Fibroblast of lung (primary cell): ENCODE results near the gene ZBTB40. TPM values are rescaled to one million over a fixed set of nuclear protein-coding genes. Genes with fewer than 3 reads are reported as not detected.

Experiments used
- DNase-seq, 2 donors: peaks; one replicate each; pipeline versions ENCODE4 v3.0.0 to v3.0.0-alpha.2; 2010; ENCODE audit warnings: low read depth in 2 of 2
- H2AFZ ChIP-seq: 2 replicates; pipeline ENCODE4 v1.5.1; 2012; ENCODE audit warnings: low read length, control low read depth, inconsistent platforms
- H3K27ac ChIP-seq: 2 replicates; pipeline ENCODE4 v1.5.1; 2011; ENCODE audit warnings: low read length, control low read depth; ENCODE audit not compliant: insufficient read depth
- H3K27me3 ChIP-seq: 2 replicates; pipeline ENCODE4 v1.5.1; 2011; ENCODE audit warnings: mild to moderate bottlenecking, low read length; ENCODE audit not compliant: control insufficient read depth, insufficient read depth
- H3K36me3 ChIP-seq: 2 replicates; pipeline ENCODE4 v1.5.1; 2011; ENCODE audit warnings: low read length; ENCODE audit not compliant: control insufficient read depth, insufficient read depth
- H3K4me1 ChIP-seq: 2 replicates; pipeline ENCODE4 v1.5.1; 2011; ENCODE audit warnings: low read length; ENCODE audit not compliant: control insufficient read depth, insufficient read depth; ENCODE audit errors: extremely low read depth
- H3K4me2 ChIP-seq: 2 replicates; pipeline ENCODE4 v1.5.1; 2011; ENCODE audit warnings: low read length, control low read depth; ENCODE audit not compliant: insufficient read depth; ENCODE audit errors: extremely low read depth
- H3K4me3 ChIP-seq, 4 experiments: fragments of 200-600 bp in 1 of 4; sonication (generic) in 1 of 4; replicated peaks in 1 of 4; 2 replicates each; pipeline ENCODE4 v1.5.1; 2011 to 2016; ENCODE audit warnings: low read length in 4 of 4, low read depth in 3 of 4, mild to moderate bottlenecking in 3 of 4, control low read depth in 2 of 4, inconsistent platforms in 1 of 4, mixed read lengths in 1 of 4; ENCODE audit not compliant: insufficient read depth in 1 of 4; ENCODE audit errors: control extremely low read depth in 1 of 4
- H3K79me2 ChIP-seq: 2 replicates; pipeline ENCODE4 v1.5.1; 2012; ENCODE audit warnings: mild to moderate bottlenecking, low read length, inconsistent platforms; ENCODE audit not compliant: control insufficient read depth, insufficient read depth
- H3K9ac ChIP-seq: 2 replicates; pipeline ENCODE4 v1.5.1; 2011; ENCODE audit warnings: mild to moderate bottlenecking, low read length, control low read depth; ENCODE audit not compliant: insufficient read depth
- H3K9me3 ChIP-seq: 2 replicates; pipeline ENCODE4 v1.5.1; 2012; ENCODE audit warnings: low read depth, low read length; ENCODE audit not compliant: control insufficient read depth, insufficient read depth
- H4K20me1 ChIP-seq: 2 replicates; pipeline ENCODE4 v1.5.1; 2011; ENCODE audit warnings: low read length; ENCODE audit not compliant: control insufficient read depth, insufficient read depth; ENCODE audit errors: extremely low read depth
- EZH2 ChIP-seq: IDR thresholded peaks from 2 replicates; pipeline ENCODE4 v1.5.1; 2012; ENCODE audit warnings: low read length, control low read depth, mild to moderate bottlenecking; ENCODE audit errors: missing control alignments
- polyA plus RNA-seq, 2 donors: library from polyadenylated mRNA; depleted of rRNA in 1 of 2; stranded (reverse) in 1 of 2; unstranded in 1 of 2; fragments of >200 nt; gene quantifications; 2 replicates each; pipeline ENCODE4 v1.2.1, GENCODE V29; 2011 to 2012; ENCODE audit warnings: missing spikeins in 1 of 2
- total RNA-seq: library from RNA; depleted of rRNA; stranded (reverse); fragments of >200 nt; gene quantifications from 2 replicates; pipeline ENCODE4 v1.2.1, GENCODE V29; 2014
- TF ChIP-seq, protein P1 (sequence below), 2 donors: IDR thresholded peaks in 1 of 2; conservative IDR thresholded peaks in 1 of 2; 1 replicate in 1 of 2; 2 replicates in 1 of 2; pipeline ENCODE4 v1.5.1; 2011 to 2012; ENCODE audit warnings: low read length in 2 of 2, control low read depth in 1 of 2, inconsistent platforms in 1 of 2, low read depth in 1 of 2, mild to moderate bottlenecking in 1 of 2

Gene ZBTB40
- total and polyA plus RNA-seq, 2 donors (not counting 1 experiment from before 2014, with no cell fraction given): 3.4 to 12.4 TPM

DNA sequence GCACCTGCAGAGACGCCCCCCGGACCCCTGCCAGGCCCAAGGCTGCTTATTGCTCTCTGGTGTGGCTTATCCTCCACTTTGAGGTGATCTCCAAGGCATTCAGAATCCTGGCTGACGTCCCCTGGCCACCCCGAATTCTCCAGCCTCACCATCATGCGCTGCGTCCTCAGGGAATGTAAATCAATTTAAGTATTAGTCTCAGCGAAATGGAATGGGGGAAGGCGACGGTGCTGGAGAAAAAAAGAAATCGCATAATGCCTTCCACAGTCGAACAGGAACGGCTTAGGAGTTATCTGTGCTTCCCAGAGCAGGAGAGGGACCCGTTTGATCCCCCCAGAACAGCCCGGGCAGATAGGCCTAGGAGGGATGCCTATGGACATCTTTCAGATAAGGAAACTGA, 114.5 kb downstream of the ZBTB40 start:
- peaks cover 29% of the 10 kb centered on the region for H3K27me3 ChIP-seq
- no peaks in the 10 kb centered on the region for H4K20me1 ChIP-seq

DNA sequence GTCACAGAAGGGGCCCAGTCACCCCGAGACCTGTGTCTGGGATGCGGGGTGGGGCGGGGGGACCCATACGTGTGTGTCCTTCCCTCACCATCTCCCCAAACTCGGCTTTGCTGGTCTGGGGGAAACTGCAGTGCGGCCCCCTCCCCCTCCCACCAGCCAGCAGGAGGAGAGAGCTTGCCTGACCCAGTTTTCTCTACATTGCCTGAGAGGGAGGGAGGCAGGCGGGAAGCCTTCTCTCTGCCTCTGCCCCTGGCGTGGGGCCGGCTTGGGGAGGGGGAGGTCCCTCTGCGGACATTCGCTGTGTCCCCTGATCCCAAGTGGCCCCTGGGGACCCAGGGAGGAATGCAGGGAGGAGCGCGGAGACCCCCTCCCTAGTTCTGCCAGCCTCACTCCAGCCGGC, 115.5 kb downstream of the ZBTB40 start:
- H3K4me2 ChIP-seq: no peak overlapping the region
- H3K79me2 ChIP-seq: no peaks in the 10 kb centered on the region

More for the DNA sequence above, 114.5 kb downstream of the ZBTB40 start:
- H3K4me3 ChIP-seq: no peak overlapping the region
- no peaks in the 10 kb centered on the region for H3K79me2 ChIP-seq
- H3K4me2 ChIP-seq: no peak overlapping the region
- H3K9ac ChIP-seq: no peak overlapping the region
- no peaks in the 10 kb centered on the region for H3K4me1 ChIP-seq
- TF ChIP-seq EZH2: no peak
- TF ChIP-seq, protein P1, sequence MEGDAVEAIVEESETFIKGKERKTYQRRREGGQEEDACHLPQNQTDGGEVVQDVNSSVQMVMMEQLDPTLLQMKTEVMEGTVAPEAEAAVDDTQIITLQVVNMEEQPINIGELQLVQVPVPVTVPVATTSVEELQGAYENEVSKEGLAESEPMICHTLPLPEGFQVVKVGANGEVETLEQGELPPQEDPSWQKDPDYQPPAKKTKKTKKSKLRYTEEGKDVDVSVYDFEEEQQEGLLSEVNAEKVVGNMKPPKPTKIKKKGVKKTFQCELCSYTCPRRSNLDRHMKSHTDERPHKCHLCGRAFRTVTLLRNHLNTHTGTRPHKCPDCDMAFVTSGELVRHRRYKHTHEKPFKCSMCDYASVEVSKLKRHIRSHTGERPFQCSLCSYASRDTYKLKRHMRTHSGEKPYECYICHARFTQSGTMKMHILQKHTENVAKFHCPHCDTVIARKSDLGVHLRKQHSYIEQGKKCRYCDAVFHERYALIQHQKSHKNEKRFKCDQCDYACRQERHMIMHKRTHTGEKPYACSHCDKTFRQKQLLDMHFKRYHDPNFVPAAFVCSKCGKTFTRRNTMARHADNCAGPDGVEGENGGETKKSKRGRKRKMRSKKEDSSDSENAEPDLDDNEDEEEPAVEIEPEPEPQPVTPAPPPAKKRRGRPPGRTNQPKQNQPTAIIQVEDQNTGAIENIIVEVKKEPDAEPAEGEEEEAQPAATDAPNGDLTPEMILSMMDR (conservative IDR thresholded peaks at IDR 0.05 in 1 of 2, IDR thresholded peaks at IDR 0.05 in 1 of 2; ENCODE audit: low read depth in 1 of 2, low read length in 2 of 2): no peak
- no peaks in the 10 kb centered on the region for H3K9me3 ChIP-seq
- no peak for DNase-seq
- H2AFZ ChIP-seq: no peak overlapping the region
- no peak overlapping the region for H3K27ac ChIP-seq
- H3K36me3 ChIP-seq: no peaks in the 10 kb centered on the region

DNA sequence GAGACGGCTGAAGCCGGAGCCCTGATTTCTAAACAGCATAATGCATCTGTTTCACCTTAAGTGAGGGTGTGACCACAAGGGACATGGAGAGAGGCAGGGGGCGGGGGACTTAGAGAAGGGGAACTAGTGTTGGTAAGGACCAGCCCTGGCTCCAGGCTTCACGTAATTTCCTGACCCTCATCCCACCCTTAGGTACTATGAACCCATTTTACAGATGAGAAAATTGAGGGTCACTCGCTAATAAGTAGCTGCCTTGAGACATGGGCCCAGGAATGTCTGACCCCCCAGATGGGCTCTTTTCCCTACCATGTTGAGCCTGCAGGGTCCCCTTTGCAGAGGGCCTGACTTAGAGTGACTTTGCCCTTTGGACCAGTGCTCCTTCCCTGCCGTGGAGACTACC, 116.3 kb downstream of the ZBTB40 start:
- H3K36me3 ChIP-seq: no peaks in the 10 kb centered on the region
- H3K79me2 ChIP-seq: no peaks in the 10 kb centered on the region
- no peak overlapping the region for H2AFZ ChIP-seq
- no peaks in the 10 kb centered on the region for H3K4me1 ChIP-seq
- no peak for DNase-seq
- H3K27ac ChIP-seq: no peak overlapping the region
- no peak overlapping the region for H3K4me2 ChIP-seq
- TF ChIP-seq, protein P1 (conservative IDR thresholded peaks at IDR 0.05 in 1 of 2, IDR thresholded peaks at IDR 0.05 in 1 of 2; ENCODE audit: low read depth in 1 of 2, low read length in 2 of 2): no peak
- no peak for TF ChIP-seq EZH2
- H3K9ac ChIP-seq: no peak overlapping the region
- no peak overlapping the region for H3K4me3 ChIP-seq
- H3K9me3 ChIP-seq: no peaks in the 10 kb centered on the region
- peaks cover 13% of the 10 kb centered on the region for H3K27me3 ChIP-seq
- no peaks in the 10 kb centered on the region for H4K20me1 ChIP-seq

More for the DNA sequence above, 115.5 kb downstream of the ZBTB40 start:
- H3K27ac ChIP-seq: no peak overlapping the region
- no peak for DNase-seq
- H3K4me1 ChIP-seq: no peaks in the 10 kb centered on the region
- H3K27me3 ChIP-seq: peaks cover 21% of the 10 kb centered on the region
- H3K9ac ChIP-seq: no peak overlapping the region
- H3K4me3 ChIP-seq: no peak overlapping the region
- H3K9me3 ChIP-seq: no peaks in the 10 kb centered on the region
- H2AFZ ChIP-seq: no peak overlapping the region
- TF ChIP-seq, protein P1 (conservative IDR thresholded peaks at IDR 0.05 in 1 of 2, IDR thresholded peaks at IDR 0.05 in 1 of 2; ENCODE audit: low read depth in 1 of 2, low read length in 2 of 2): no peak
- no peak for TF ChIP-seq EZH2
- no peaks in the 10 kb centered on the region for H4K20me1 ChIP-seq
- no peaks in the 10 kb centered on the region for H3K36me3 ChIP-seq
